Neural progenitor cell (in vitro differentiated cells): ENCODE results near the gene CHI3L2.

Source experiments
- CTCF ChIP-seq: fragments of 200-600 bp; sonication (generic); IDR thresholded peaks from 2 replicates; pipeline ENCODE4 v1.5.1; 2017; ENCODE audit warnings: antibody characterized with exemption, mild to moderate bottlenecking
- EZH2 ChIP-seq: fragments of 200-600 bp; sonication (generic); IDR thresholded peaks from 2 replicates; pipeline ENCODE4 v1.6.1; 2017; ENCODE audit warnings: antibody characterized with exemption, mild to moderate bottlenecking, moderate library complexity
- EZH2phosphoT487 ChIP-seq: fragments of 200-600 bp; sonication (generic); IDR thresholded peaks from 2 replicates; pipeline ENCODE4 v1.6.1; 2017; ENCODE audit warnings: antibody characterized with exemption

GRCh38 chr1:111201275-111202090 is 26.0 kb upstream of the CHI3L2 start:
- no peak for TF ChIP-seq CTCF
- no peak for TF ChIP-seq EZH2
- TF ChIP-seq EZH2phosphoT487 = no peak
